Brain microvascular endothelial cell (primary cell): ENCODE results near the gene PCDHB1.

Experiments
- DNase-seq: peaks from one replicate; pipeline ENCODE4 v3.0.0-alpha.2; 2020
- H3K27ac ChIP-seq: fragments of 250-450 bp; sonication (Bioruptor Pico); 2 replicates; pipeline ENCODE4 v1.5.1; 2020; ENCODE audit warnings: mild to moderate bottlenecking, moderate library complexity
- H3K27me3 ChIP-seq: fragments of 250-450 bp; sonication (Bioruptor Pico); replicated peaks from 2 replicates; pipeline ENCODE4 v1.5.1; 2020; ENCODE audit warnings: mild to moderate bottlenecking
- H3K36me3 ChIP-seq: fragments of 250-450 bp; sonication (Bioruptor Pico); replicated peaks from 2 replicates; pipeline ENCODE4 v1.5.1; 2020; ENCODE audit warnings: mild to moderate bottlenecking
- H3K4me3 ChIP-seq: 2 replicates; pipeline ENCODE4 v1.5.1; 2011; ENCODE audit warnings: low read depth, mild to moderate bottlenecking, control low read depth, low read length, moderate library complexity
- CTCF ChIP-seq: IDR thresholded peaks from 2 replicates; pipeline ENCODE4 v1.5.1; 2011; ENCODE audit warnings: low read depth, mild to moderate bottlenecking, moderate library complexity, low read length, control low read depth, inconsistent platforms; ENCODE audit errors: missing control alignments
- in situ Hi-C: cut with HindIII; loops from 2 replicates; pipeline ENCODE4 v1.10.0; 2017; ENCODE audit warnings: low sequenced_read_pairs, low pct_ligation_motif_present

PCDHB1 gene

DNA sequence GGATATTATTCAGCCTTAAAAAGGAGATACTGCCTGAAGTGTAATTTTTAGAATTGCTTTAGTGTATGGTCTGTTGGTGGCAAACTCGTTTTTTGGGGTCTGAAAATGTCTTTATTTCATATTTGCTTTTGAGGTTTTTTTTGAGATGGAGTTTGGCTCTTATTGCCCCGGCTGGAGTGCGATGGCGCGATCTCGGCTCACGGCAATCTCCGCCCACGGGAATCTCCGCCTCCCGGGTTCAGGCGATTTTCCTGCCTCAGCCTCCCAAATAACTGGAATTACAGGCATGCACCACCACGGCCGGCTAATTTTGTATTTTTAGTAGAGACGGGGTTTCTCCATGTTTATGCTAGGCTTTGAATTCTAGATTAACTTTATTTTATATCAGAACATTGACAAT is 20.2 kb upstream of the PCDHB1 start:
- DNase-seq = no peak
- in situ Hi-C loops = no loop called here
- H3K27me3 ChIP-seq = no peaks in the 10 kb centered on the region
- H3K4me3 ChIP-seq = no peak overlapping the region
- no peaks in the 10 kb centered on the region for H3K36me3 ChIP-seq
- no peak overlapping the region for H3K27ac ChIP-seq
- no peak for TF ChIP-seq CTCF

DNA sequence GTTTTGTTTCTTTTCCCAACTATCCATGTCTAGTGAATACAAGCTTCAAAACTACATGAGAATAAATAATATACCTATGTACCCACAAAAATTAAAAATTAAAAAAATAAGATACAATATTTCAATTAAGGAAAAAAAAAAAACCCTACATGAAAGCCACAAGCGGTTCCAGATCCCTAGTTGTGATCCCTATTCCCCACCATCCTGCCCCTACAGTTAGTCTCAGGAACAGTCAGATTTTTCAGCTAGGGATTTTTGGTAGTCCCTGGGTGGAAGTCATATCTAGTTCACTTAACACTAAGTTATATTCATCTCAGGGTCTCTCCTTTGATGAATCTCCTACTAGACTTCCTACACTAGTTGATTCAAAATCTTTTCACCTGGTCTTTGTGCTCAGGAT is 18.5 kb upstream of the PCDHB1 start:
- no peak for TF ChIP-seq CTCF
- Histone ChIP-seq H3K27ac (no peak overlapping the region), H3K27me3 (no peaks in the 10 kb centered on the region), H3K4me3 (no peak overlapping the region), H3K36me3 (no peaks in the 10 kb centered on the region)
- in situ Hi-C loops = no loop called here
- no peak for DNase-seq

DNA sequence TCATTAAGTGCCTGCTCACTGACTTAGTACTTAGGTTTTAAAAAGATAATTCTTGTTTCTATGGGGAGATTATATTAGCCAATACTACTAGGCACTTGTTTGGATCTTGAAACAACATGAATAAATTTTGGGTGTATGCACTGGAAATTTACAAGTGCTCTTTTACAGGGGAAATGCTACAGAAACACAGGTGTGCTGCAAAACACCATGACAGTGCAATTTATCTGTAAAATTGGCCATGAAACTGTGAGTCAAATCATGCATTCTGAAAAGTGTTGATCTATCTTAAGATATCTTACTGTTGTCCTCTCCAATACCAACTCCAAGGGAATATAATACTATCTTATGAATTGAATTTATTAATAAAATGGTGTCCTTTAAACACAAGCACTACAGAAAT is 12.1 kb upstream of the PCDHB1 start:
- Histone ChIP-seq H3K36me3 (no peaks in the 10 kb centered on the region), H3K27ac (no peak overlapping the region), H3K4me3 (no peak overlapping the region), H3K27me3 (no peaks in the 10 kb centered on the region)
- DNase-seq = no peak
- TF ChIP-seq CTCF = no peak
- in situ Hi-C loops = no loop called here

GRCh38 chr5:141039517-141039916 is 11.7 kb upstream of the PCDHB1 start:
- no peak for TF ChIP-seq CTCF
- Histone ChIP-seq H3K36me3 (no peaks in the 10 kb centered on the region), H3K27ac (no peak overlapping the region), H3K4me3 (no peak overlapping the region), H3K27me3 (no peaks in the 10 kb centered on the region)
- in situ Hi-C loops = no loop called here
- DNase-seq = no peak

DNA sequence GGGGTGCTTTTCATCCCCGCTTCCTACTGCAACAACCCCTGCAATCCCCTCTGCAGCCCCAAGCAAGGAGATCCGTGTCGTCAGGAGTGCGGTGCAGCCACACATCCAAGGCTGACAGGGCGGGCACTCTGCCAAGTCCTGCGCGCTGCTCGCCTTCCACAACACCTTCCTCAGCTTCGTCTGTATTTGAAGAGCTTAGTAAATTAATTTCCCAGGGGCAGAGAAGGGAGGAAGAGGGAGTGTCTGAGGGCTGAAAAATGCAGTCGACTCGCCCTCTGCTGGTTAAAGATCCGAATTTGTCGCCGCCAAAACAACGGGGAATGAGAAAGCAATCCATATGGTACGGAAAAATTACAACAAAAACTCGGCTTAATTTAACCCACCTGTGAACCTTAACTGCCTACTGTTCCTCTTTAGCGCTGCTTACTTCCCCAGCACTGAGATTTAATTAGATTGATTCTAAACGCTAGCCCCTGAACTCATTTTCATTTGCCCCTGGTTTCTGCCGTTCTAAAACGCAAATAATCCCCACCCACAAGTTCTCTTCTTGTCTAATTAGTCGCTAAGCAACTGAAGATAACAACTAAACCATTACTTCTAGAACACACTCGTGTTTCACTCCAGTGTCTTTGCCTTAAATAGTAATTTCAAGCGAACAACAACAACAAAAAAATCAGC is 10.9 kb upstream of the PCDHB1 start:
- in situ Hi-C loops = no loop called here
- DNase-seq = no peak
- Histone ChIP-seq H3K27ac (no peak overlapping the region), H3K36me3 (no peaks in the 10 kb centered on the region), H3K27me3 (no peaks in the 10 kb centered on the region), H3K4me3 (no peak overlapping the region)
- no peak for TF ChIP-seq CTCF

- TF ChIP-seq CTCF = peak; percentile 53
- in situ Hi-C loops = no loop called here
- Histone ChIP-seq H3K4me3 (no peak overlapping the region), H3K27ac (no peak overlapping the region), H3K36me3 (no peaks in the 10 kb centered on the region), H3K27me3 (no peaks in the 10 kb centered on the region)
- peak; percentile 60 for DNase-seq
Measured at GRCh38 chr5:141040771-141041426, 10.3 kb upstream of the PCDHB1 start.
